Fibroblast of skin of left biceps (primary cell): Measurements from ENCODE around the gene UGT8.
"Not testable (repeated sequence)": the region's sequence is repeated elsewhere in the genome, so short reads cannot be mapped to it uniquely, and the experiment has no call there.

Source experiments
- DNase-seq, 2 experiments: peaks; one replicate each; pipeline ENCODE4 v3.0.0-alpha.2; 2013; ENCODE audit warnings: low read depth in 2 of 2

The UGT8 gene

DNA sequence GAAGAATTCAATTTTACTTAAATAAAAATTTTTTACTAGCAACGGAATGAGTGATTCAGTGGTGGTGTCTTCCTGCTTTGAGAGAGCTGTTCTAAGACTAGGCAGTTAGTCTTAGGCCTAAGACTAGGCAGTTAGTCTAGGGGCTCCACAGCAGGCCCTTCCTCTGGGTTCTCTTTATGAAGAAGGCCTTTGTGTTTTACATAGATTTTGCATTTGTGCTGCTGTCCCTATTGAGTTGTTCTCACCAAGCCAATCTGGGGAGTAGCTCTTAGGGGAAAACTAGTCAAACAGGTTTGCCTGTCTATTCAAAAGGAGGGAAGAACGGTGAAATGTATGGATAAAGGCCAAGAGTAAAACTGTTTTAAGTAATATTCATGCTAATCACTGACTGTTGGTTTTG is 7.6 kb downstream of the UGT8 start:
- DNase-seq = no peak

DNA sequence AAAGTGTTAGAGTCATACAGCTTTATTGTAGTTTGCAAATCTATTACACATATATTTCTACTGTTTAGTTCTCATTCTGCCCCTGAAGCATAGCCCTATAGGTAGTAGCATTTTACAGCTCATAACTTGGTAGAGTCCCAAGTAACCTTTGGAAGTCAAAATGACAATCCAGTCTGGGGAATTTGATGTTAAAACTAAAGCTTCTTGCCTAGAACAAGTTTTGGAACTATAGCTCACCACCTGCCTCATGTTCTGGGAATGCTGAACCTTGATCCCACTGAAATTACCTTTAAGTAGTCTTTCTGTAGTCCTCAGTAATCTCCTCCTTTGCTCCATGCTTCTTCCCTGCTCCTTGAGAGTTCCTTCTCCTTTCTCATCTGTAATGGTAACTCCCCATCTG is 8.4 kb downstream of the UGT8 start:
- DNase-seq = no peak

- no peak for DNase-seq
Observed at GRCh38 chr4:114613560-114613959, 15.0 kb downstream of the UGT8 start.

GRCh38 chr4:114615435-114615834 is 16.8 kb downstream of the UGT8 start:
- no peak for DNase-seq

GRCh38 chr4:114616036-114616435 is 17.4 kb downstream of the UGT8 start:
- DNase-seq = not testable (repeated sequence)

- no peak for DNase-seq
Observed at GRCh38 chr4:114626196-114626595, 27.6 kb downstream of the UGT8 start.

- DNase-seq = no peak
Observed at GRCh38 chr4:114636192-114636935, 37.8 kb downstream of the UGT8 start.

DNA sequence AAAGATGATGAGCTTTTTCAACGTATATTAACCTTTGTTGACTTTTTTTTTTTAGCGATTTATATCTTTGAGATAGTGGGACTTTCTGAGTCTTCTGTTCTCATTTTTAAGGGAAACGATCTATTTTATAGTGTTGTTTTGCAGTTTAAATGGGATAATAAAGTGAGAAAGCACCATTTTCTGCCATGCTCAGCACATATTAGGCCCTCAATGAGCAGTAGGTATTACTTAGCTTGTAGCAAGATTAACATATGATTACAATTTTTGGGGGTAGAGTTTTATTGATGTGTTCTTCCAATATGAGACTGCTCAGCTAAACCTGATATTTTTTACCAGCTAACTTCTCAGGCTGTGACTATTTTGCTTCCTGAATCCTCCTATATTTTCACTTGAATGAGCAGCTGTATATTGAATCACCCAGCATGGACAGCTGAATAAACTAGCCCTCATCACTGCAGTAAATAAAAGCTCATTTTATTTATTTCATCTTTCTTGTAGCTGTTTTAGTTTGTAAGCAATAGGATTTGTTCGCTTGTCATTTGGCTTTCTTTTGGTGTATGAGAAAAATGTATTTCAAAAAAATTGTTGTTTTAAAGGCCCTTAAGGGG is 43.7 kb downstream of the UGT8 start:
- DNase-seq = no peak

- no peak for DNase-seq
Observed at GRCh38 chr4:114649908-114650307, 51.3 kb downstream of the UGT8 start.

GRCh38 chr4:114653675-114654074 is 55.1 kb downstream of the UGT8 start:
- DNase-seq = no peak

DNA sequence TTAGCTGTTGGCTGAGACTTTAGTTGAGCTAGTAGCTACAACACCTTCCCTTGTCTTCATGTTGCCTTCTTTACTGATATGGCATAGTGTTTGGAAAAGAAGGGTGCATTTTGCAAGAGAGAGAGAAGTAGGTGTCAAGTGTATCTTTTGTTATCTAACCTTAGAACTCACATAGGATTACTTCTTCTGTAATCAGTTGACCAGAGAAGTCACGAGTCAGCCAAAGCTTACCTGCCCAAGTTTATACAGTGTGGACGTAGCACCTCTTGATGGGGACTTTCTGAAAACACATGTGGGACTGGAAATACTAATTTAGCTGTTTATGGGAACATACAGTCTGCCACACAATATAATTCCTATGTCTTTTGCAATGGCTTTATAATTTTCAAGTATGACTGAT is 56.0 kb downstream of the UGT8 start:
- DNase-seq = no peak

- no peak for DNase-seq
Observed at GRCh38 chr4:114658179-114658578, 59.6 kb downstream of the UGT8 start.

GRCh38 chr4:114658776-114659175 is 60.2 kb downstream of the UGT8 start:
- no peak for DNase-seq

GRCh38 chr4:114659386-114660008 is 60.9 kb downstream of the UGT8 start:
- DNase-seq = peak; percentile 6 to 23

DNA sequence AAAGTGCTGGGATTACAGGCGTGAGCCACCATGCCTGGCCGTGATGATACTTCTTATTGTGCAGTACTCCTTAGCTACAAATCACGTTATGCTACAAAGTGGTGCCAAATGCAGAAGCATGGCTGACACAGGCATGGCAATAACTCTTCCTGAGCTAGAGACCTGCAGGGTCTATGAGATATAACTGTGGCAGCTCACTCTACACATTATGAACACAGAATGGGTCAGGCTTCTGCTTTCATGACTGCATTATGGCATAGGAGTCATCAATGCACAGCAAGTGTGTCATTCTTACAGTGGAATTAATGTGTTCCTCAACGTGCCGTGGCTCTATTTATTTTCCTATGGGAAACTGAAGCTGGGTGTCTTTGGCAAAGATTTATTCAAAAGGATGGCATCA is 64.5 kb downstream of the UGT8 start:
- DNase-seq = no peak

DNA sequence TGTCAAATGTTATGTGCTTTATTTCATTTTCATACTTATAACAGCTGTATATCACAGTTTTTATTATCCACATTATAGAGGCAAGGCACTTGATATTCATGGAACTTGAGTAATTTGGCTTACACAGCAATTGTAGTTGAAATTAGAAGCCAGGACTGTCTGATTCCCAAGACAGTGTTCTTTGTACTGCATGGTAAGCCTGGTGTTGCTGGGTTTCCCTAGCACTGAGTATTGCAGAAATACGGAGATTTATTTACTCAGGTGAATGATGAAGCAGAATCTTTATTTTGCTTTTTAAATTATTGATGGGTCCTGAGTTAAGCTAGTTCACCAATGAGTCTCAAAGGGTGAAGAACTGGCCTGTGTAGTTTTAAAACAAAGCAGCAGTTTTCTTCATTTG is 70.0 kb downstream of the UGT8 start:
- DNase-seq = no peak

- DNase-seq = not testable (repeated sequence)
Observed at GRCh38 chr4:114670733-114671132, 72.1 kb downstream of the UGT8 start.

DNA sequence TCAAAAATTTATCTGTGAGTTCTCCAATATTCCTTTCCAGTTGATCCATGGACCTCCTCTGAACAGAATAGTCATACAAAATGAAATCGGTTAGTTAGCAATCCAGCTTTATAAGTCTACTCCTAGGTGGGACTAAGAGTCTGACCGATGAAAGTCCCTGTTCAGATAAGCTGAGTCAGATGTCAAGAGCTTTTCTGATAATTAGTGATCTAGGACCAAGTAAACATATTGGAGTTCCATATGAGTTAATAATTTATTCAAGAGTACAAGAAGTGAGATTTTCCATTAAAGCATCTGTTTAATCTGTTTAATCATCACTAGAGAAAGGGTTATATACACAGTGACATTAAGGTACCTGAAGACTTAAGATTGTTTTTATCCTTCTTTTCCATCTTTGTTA is 74.7 kb downstream of the UGT8 start:
- DNase-seq = no peak

DNA sequence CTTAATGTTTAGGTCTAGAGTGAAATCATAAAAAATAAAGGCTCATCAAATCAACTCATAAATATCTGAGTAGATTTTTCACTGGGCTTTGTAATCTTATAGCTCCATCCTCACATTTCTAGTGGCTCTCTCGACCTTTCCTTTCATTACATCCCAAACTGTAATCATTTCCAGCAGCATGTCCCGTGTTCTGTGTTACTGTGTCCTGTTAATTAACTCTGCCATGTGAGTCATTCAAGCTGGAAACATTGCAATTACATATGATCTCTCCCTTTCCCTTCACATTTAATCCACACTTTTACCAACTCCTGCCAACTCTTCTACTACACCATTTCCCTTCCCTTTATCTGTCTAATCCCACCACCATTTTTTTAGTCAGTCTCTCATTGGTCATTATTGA is 75.5 kb downstream of the UGT8 start:
- no peak for DNase-seq

GRCh38 chr4:114677346-114677979 is 78.9 kb downstream of the UGT8 start:
- no peak for DNase-seq

GRCh38 chr4:114684462-114684861 is 85.9 kb downstream of the UGT8 start:
- no peak for DNase-seq

DNA sequence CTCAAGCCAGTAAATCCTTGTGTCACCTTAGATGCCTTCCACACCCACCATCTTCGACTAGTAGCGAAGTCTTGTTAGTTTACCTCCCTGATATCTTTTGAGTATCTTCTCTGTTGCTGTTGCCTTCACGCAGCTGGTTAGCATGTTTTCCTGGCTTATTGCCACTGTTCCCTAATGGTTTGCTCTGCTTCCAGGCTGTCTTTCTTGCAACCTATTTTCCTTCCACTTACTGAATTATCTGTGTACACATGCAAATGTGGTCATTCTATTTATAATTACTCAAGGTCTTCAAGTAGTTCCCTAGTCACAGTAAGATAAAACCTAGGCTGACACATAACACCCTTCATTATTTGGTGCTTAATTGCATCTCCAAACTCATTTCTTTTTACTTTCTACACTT is 89.5 kb downstream of the UGT8 start:
- no peak for DNase-seq

- no peak for DNase-seq
Observed at GRCh38 chr4:114690571-114690970, 92.0 kb downstream of the UGT8 start.
